Neural progenitor cell (in vitro differentiated cells): ENCODE results near the gene MEIS1. TPM values are rescaled to one million over a fixed set of nuclear protein-coding genes. Genes with fewer than 3 reads are reported as not detected.

Experiments
- DNase-seq: peaks from one replicate; pipeline ENCODE4 v3.0.0-alpha.2; 2016; ENCODE audit warnings: low spot score
- H2AFZ ChIP-seq: fragments of 200-600 bp; sonication (generic); replicated peaks from 2 replicates; pipeline ENCODE4 v1.6.1; 2016; ENCODE audit warnings: antibody characterized with exemption
- H3F3A ChIP-seq: fragments of 200-600 bp; sonication (generic); 2 replicates; pipeline ENCODE4 v1.6.1; 2016; ENCODE audit warnings: antibody characterized with exemption, low read depth
- H3K27ac ChIP-seq: fragments of 200-600 bp; sonication (generic); 2 replicates; pipeline ENCODE4 v1.5.1; 2016; ENCODE audit warnings: mild to moderate bottlenecking
- H3K27me3 ChIP-seq: fragments of 200-600 bp; sonication (generic); 2 replicates; pipeline ENCODE4 v1.6.1; 2016; ENCODE audit warnings: mild to moderate bottlenecking, moderate library complexity
- H3K36me3 ChIP-seq: fragments of 200-600 bp; sonication (generic); 2 replicates; pipeline ENCODE4 v1.5.1; 2016
- H3K4me1 ChIP-seq: fragments of 200-600 bp; sonication (generic); 2 replicates; pipeline ENCODE4 v1.6.1; 2016; ENCODE audit warnings: mixed run types
- H3K4me2 ChIP-seq: fragments of 200-600 bp; sonication (generic); 2 replicates; pipeline ENCODE4 v1.6.1; 2016
- H3K4me3 ChIP-seq: fragments of 200-600 bp; sonication (generic); 2 replicates; pipeline ENCODE4 v1.5.1; 2016
- H3K79me2 ChIP-seq: fragments of 200-600 bp; sonication (generic); 2 replicates; pipeline ENCODE4 v1.6.1; 2016; ENCODE audit warnings: low read depth
- H3K9ac ChIP-seq: fragments of 200-600 bp; sonication (generic); 2 replicates; pipeline ENCODE4 v1.6.1; 2016
- H3K9me3 ChIP-seq: fragments of 200-600 bp; sonication (generic); 2 replicates; pipeline ENCODE4 v1.5.1; 2016; ENCODE audit warnings: low read depth
- H4K20me1 ChIP-seq: fragments of 200-600 bp; sonication (generic); 2 replicates; pipeline ENCODE4 v1.6.1; 2016; ENCODE audit warnings: low read depth
- H3K27ac Mint-ChIP-seq: 3 replicates; pipeline ENCODE4 v1.8.0; 2021; ENCODE audit warnings: mixed read lengths
- H3K27me3 Mint-ChIP-seq: 2 replicates; pipeline ENCODE4 v1.8.0; 2022; ENCODE audit warnings: low read depth, mild to moderate bottlenecking, inconsistent platforms, moderate library complexity, mixed read lengths; ENCODE audit not compliant: insufficient read depth
- H3K36me3 Mint-ChIP-seq: 3 replicates; pipeline ENCODE4 v1.8.0; 2021; ENCODE audit warnings: mixed read lengths
- H3K4me1 Mint-ChIP-seq: 3 replicates; pipeline ENCODE4 v1.8.0; 2021; ENCODE audit warnings: mixed read lengths
- H3K4me3 Mint-ChIP-seq: 3 replicates; pipeline ENCODE4 v1.8.0; 2021; ENCODE audit warnings: mild to moderate bottlenecking, moderate library complexity, mixed read lengths
- H3K9me3 Mint-ChIP-seq: 3 replicates; pipeline ENCODE4 v1.8.0; 2020; ENCODE audit warnings: mixed read lengths
- CTCF ChIP-seq: fragments of 200-600 bp; sonication (generic); IDR thresholded peaks from 2 replicates; pipeline ENCODE4 v1.5.1; 2017; ENCODE audit warnings: antibody characterized with exemption, mild to moderate bottlenecking
- EZH2 ChIP-seq: fragments of 200-600 bp; sonication (generic); IDR thresholded peaks from 2 replicates; pipeline ENCODE4 v1.6.1; 2017; ENCODE audit warnings: antibody characterized with exemption, mild to moderate bottlenecking, moderate library complexity
- EZH2phosphoT487 ChIP-seq: fragments of 200-600 bp; sonication (generic); IDR thresholded peaks from 2 replicates; pipeline ENCODE4 v1.6.1; 2017; ENCODE audit warnings: antibody characterized with exemption
- total RNA-seq: library from RNA; depleted of rRNA; stranded (reverse); fragments of >200 nt; gene quantifications from 2 replicates; pipeline ENCODE4 v1.2.3, GENCODE V29; 2015; ENCODE audit warnings: low replicate concordance

Gene MEIS1
- total RNA-seq, 1 donor from 2014 or later: 14.7 TPM

GRCh38 chr2:66519264-66519843 is 84.4 kb downstream of the MEIS1 start:
- Mint-ChIP-seq H3K27me3 (peaks cover 7% of the 10 kb centered on the region), H3K36me3 (peaks cover 7% of the 10 kb centered on the region), H3K27ac (no peak overlapping the region), H3K9me3 (no peaks in the 10 kb centered on the region), H3K4me3 (no peak overlapping the region), H3K4me1 (peaks cover 47% of the 10 kb centered on the region)
- no peaks in the 10 kb centered on the region for H3K27me3 ChIP-seq
- no peaks in the 10 kb centered on the region for H3K79me2 ChIP-seq
- no peak overlapping the region for H3K9ac ChIP-seq
- TF ChIP-seq EZH2phosphoT487: no peak
- no peak for TF ChIP-seq EZH2
- no peak for TF ChIP-seq CTCF
- H2AFZ ChIP-seq: no peak overlapping the region
- H3K27ac ChIP-seq: no peak overlapping the region
- no peak for DNase-seq
- no peaks in the 10 kb centered on the region for H3K36me3 ChIP-seq
- no peaks in the 10 kb centered on the region for H3K9me3 ChIP-seq
- no peak overlapping the region for H3K4me3 ChIP-seq
- peaks cover 9% of the 10 kb centered on the region for H3F3A ChIP-seq
- peaks cover 23% of the 10 kb centered on the region for H3K4me1 ChIP-seq
- H4K20me1 ChIP-seq: no peaks in the 10 kb centered on the region
- no peak overlapping the region for H3K4me2 ChIP-seq

GRCh38 chr2:66521291-66521922 is 86.5 kb downstream of the MEIS1 start:
- Mint-ChIP-seq H3K27me3 (peaks cover 7% of the 10 kb centered on the region), H3K4me1 (peaks cover 56% of the 10 kb centered on the region), H3K4me3 (no peak overlapping the region), H3K9me3 (no peaks in the 10 kb centered on the region), H3K27ac (no peak overlapping the region), H3K36me3 (peaks cover 3% of the 10 kb centered on the region)
- H3K9me3 ChIP-seq: no peaks in the 10 kb centered on the region
- TF ChIP-seq EZH2phosphoT487 (no peak), EZH2 (no peak), CTCF (no peak)
- no peaks in the 10 kb centered on the region for H3K27me3 ChIP-seq
- H2AFZ ChIP-seq: no peak overlapping the region
- no peak overlapping the region for H3K27ac ChIP-seq
- H3K9ac ChIP-seq: no peak overlapping the region
- H4K20me1 ChIP-seq: no peaks in the 10 kb centered on the region
- no peaks in the 10 kb centered on the region for H3K36me3 ChIP-seq
- H3K4me1 ChIP-seq: peaks cover 41% of the 10 kb centered on the region
- peaks cover 9% of the 10 kb centered on the region for H3F3A ChIP-seq
- no peak for DNase-seq
- no peak overlapping the region for H3K4me2 ChIP-seq
- no peak overlapping the region for H3K4me3 ChIP-seq
- no peaks in the 10 kb centered on the region for H3K79me2 ChIP-seq

- no peaks in the 10 kb centered on the region for H3K36me3 Mint-ChIP-seq
- no peak overlapping the region for H3K27ac Mint-ChIP-seq
- Histone ChIP-seq H3K27me3 (no peaks in the 10 kb centered on the region), H3K79me2 (no peaks in the 10 kb centered on the region), H3K27ac (no peak overlapping the region), H2AFZ (no peak overlapping the region), H3K4me3 (no peak overlapping the region), H3K36me3 (no peaks in the 10 kb centered on the region), H3F3A (peaks cover 4% of the 10 kb centered on the region), H4K20me1 (no peaks in the 10 kb centered on the region), H3K4me1 (peaks cover 33% of the 10 kb centered on the region), H3K4me2 (no peak overlapping the region), H3K9me3 (no peaks in the 10 kb centered on the region), H3K9ac (no peak overlapping the region)
- peaks cover 49% of the 10 kb centered on the region for H3K4me1 Mint-ChIP-seq
- H3K4me3 Mint-ChIP-seq: no peak overlapping the region
- no peaks in the 10 kb centered on the region for H3K9me3 Mint-ChIP-seq
- TF ChIP-seq EZH2phosphoT487: no peak
- DNase-seq: no peak
- H3K27me3 Mint-ChIP-seq: peaks cover 5% of the 10 kb centered on the region
Measured at GRCh38 chr2:66522611-66523376, 87.9 kb downstream of the MEIS1 start.
